ENCODE results near the gene YARS1.

Gene YARS1

GRCh38 chr1:32766328-32766972, 50.7 kb downstream of the YARS1 start:
- DNase-seq (ENCODE audit: extremely low read depth in 1 of 2, low read depth in 1 of 2): no peak

GRCh38 chr1:32765570-32766327, 51.4 kb downstream of the YARS1 start:
- no peak for DNase-seq (ENCODE audit: extremely low read depth in 1 of 2, low read depth in 1 of 2)

- no peak for DNase-seq (ENCODE audit: extremely low read depth in 1 of 2, low read depth in 1 of 2)
Observed at GRCh38 chr1:32764826-32765569, 52.2 kb downstream of the YARS1 start.

DNA sequence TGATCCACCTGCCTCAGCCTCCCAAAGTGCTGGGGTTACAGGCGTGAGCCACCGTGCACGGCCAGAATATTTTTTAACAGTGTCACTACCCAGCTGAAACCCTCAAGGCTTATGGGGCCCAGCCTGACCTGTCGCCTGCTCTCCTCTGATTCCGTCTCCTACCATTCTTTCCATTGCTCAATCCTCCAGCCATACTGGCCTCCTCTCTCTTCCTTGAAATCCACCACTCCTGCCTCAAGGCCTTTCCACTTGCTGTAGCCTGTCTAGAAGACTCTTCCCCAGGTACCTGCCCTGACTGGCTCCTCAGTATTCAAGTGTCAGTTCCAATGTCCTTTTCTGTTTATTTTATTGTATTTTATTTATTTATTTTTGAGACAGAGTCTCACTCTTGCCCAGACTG, 53.9 kb downstream of the YARS1 start:
- no peak for DNase-seq (ENCODE audit: extremely low read depth in 1 of 2, low read depth in 1 of 2)

- no peak for DNase-seq (ENCODE audit: extremely low read depth in 1 of 2, low read depth in 1 of 2)
Observed at GRCh38 chr1:32761936-32762335, 55.2 kb downstream of the YARS1 start.

GRCh38 chr1:32761253-32761877, 55.8 kb downstream of the YARS1 start:
- no peak for DNase-seq (ENCODE audit: extremely low read depth in 1 of 2, low read depth in 1 of 2)

DNA sequence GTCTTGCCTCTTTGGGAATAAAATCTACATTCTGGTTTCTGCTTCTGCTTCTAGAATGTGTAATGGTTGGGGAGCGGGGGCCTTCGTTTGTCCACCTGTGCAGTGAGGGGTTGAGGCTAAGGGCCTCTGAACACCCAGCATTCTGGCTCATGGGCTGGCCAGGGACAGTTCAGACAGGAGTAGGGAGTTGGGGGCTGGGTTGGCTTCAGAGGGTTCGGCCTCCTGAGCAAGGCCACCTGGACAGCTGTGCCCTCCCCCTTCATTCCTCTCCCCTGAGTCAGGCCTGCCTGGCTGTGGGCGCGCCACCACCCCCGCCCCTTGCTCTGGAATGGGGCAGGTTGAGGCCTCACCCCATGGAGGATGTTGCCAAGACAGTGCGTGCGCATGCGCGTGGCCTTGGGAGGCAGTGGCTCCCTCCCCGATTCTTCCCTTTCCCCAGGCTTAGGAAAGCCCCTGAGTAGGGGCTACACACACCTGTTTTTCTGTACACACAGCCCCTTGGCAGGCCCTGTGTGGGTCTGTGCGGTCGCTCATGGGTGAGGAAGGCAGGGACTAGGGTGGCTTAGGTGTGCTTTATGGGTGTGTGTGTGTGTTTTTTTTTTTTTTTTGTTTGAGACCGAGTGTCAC, 57.0 kb downstream of the YARS1 start:
- DNase-seq (ENCODE audit: extremely low read depth in 1 of 2, low read depth in 1 of 2): no peak

DNA sequence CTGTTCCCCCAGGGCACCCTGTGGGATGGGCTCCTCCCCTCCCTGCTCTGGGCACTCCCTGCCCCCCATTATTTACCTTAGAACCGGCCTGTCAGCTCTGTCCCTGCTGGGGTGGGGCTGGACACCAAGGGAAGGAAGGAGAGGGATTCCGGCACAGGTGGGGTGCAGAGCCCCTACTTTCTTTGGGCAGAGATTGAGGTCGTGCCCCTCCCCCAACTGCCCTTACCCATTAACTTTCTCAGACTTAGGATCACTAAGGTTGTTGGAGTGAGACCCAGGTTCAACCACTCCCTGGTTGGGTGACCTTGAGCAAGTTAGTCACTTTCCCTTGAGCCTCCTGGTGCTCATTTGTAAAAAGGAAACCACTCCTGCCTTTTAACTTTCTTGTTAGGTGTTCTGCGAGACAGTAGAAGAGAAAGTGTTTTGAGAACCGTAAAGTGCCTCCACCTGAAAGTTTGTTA, 57.6 kb downstream of the YARS1 start:
- no peak for DNase-seq (ENCODE audit: extremely low read depth in 1 of 2, low read depth in 1 of 2)

- no peak for DNase-seq (ENCODE audit: extremely low read depth in 1 of 2, low read depth in 1 of 2)
Observed at GRCh38 chr1:32758795-32759430, 58.2 kb downstream of the YARS1 start.

DNA sequence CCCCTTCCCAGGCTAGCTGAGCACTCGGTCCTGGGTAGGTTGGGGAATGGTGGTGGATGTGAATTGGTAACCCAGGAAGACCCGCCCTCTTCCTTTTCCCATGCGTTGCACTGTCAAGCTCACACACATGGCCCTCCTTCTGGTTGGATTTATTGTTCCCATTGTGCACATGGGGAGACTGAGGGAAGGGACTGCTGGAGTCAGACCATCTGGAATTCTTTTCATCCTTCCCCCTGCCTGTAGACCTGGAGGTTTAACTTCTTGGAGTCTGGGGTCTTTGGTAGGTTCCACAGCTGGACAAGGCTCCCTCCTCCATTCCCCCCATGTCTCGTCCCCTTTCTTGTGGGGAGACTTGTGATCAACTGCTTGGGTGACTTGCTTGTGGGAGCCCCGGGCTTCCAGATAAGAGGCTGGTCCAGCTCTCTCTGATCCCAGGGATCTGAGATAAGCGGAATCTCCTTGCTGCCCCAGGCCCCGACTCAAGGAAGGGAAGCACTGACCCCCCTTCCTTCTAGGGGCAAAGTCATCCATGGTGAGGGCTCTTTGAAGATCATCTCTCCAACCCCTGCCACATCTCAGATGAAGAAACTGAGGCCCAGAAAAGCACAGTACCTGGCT, 58.9 kb downstream of the YARS1 start:
- no peak for DNase-seq (ENCODE audit: extremely low read depth in 1 of 2, low read depth in 1 of 2)

DNA sequence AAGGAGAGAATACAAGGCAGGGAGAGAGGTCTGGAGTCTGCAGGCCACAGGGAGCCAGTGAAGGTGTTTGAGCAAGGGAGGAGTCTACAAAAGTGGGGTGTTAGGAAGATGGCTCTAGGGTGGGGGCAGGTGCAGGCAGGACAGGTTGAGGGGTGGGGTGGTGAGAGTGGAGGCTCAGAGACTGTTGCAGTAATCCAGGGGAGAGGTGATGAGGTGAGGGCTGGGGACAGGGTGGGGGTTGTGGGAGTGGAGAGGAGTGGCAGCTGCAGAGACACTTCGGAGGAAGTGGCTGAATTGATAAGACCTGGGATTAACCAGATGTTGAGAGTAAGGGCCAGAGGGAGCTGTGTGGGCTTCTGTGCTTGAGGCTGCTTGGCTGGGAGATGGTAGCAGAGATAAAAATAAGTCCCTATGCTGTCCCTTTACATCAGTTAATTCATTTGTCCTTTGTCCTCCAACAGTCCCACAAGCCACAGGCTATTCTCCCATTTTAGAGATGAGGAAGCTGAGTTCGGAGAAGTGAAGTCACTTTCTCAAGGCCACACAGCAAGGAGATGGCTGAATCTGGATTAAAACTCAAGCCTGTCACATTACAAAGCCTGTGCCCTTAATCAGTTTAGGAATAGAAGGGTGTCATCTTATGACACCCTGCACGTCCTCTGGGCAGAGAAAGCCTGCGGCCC, 59.8 kb downstream of the YARS1 start:
- no peak for DNase-seq (ENCODE audit: extremely low read depth in 1 of 2, low read depth in 1 of 2)

GRCh38 chr1:32755810-32756159, 61.4 kb downstream of the YARS1 start:
- no peak for DNase-seq (ENCODE audit: extremely low read depth in 1 of 2, low read depth in 1 of 2)

GRCh38 chr1:32755098-32755809, 61.9 kb downstream of the YARS1 start:
- no peak for DNase-seq (ENCODE audit: extremely low read depth in 1 of 2, low read depth in 1 of 2)

DNA sequence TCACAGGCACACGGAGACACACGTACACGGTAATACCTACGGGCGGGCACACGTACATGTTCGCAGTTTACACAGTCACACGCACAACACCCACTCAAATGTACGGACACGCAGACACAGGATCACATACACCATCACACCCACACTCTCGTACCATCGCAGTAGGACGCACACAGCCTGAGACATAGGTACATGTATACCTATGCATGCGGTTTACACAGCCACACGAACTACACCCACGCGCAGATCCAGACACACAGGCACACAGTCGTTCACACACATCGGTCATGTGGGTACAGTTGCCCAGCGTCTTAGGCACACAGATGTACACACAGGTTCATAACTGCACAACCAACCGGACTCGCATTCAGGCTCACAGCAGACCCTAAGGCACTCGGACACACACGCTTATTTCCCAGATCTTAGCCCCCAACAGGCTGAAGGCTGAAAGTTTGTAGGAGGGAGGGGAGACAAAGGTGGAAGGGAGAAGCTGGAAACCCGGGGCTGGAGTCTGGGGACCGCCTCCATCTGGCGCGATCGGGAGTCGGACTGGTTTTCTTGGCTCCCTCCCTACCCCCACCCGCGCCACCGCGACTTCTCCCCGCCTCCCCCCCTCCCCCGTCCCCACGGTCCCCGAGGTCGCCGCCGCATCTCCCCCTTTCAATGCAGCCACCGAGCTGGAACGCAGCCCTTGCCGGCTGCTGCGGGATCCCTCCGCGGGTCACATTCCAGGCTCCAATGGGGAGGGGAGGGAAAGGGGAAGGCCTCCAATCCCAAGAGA, 62.7 kb downstream of the YARS1 start:
- DNase-seq (ENCODE audit: extremely low read depth in 1 of 2, low read depth in 1 of 2): peak in 1 of 2 donors; percentile 8

GRCh38 chr1:32753532-32754316, 63.4 kb downstream of the YARS1 start:
- DNase-seq (ENCODE audit: extremely low read depth in 1 of 2, low read depth in 1 of 2): peak; percentile 22 to 60

DNA sequence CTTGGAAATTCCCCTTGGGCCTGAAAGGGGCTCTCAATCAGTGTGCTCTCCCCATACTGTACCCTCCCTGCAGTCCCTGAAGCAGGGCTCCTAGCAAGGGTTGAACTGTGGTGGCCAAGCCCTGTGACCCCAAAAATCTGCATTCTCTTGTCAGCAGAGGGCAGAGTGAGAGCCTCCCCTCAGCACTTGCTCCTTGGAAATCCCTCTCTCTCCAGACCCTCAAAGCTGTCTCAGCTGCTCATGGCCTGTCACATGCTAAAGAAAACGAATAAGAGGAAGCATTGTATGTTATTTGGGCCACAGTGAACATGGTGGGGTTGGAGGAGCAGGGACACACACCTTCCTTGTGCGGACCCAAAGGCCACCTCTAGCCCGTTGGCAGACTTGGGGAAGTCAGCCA, 67.4 kb downstream of the YARS1 start:
- no peak for DNase-seq (ENCODE audit: extremely low read depth in 1 of 2, low read depth in 1 of 2)

DNA sequence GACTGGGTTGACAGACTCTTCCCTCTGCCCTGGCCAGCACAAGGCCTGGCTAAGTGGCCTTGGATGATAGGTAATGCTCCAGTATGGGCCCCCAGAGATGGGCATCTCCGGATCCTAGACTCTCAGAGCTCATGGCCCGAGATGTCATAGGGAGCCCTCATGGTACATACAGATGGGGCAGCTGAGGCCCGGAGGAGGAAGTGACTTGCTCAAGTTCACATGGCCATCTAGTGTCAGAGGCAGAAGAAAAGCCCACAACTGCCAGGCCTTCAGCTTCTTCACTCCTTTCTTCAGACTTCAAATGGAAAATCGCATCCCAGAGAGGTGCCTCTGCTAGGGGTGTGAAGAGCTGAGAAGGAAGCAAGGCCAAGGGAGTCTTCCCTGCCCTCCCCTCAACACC, 67.8 kb downstream of the YARS1 start:
- no peak for DNase-seq (ENCODE audit: extremely low read depth in 1 of 2, low read depth in 1 of 2)

Measured in activated CD8-positive, alpha-beta memory T cell treated with anti-CD3 and anti-CD28 coated beads for 1 hour (primary cell).